ENCODE results near the gene JOSD2. TPM values are rescaled to one million over a fixed set of nuclear protein-coding genes. Genes with fewer than 3 reads are reported as not detected.

The JOSD2 gene
- total RNA-seq, 2 donors from 2014 or later, result 29.4 to 31.7 TPM

DNA sequence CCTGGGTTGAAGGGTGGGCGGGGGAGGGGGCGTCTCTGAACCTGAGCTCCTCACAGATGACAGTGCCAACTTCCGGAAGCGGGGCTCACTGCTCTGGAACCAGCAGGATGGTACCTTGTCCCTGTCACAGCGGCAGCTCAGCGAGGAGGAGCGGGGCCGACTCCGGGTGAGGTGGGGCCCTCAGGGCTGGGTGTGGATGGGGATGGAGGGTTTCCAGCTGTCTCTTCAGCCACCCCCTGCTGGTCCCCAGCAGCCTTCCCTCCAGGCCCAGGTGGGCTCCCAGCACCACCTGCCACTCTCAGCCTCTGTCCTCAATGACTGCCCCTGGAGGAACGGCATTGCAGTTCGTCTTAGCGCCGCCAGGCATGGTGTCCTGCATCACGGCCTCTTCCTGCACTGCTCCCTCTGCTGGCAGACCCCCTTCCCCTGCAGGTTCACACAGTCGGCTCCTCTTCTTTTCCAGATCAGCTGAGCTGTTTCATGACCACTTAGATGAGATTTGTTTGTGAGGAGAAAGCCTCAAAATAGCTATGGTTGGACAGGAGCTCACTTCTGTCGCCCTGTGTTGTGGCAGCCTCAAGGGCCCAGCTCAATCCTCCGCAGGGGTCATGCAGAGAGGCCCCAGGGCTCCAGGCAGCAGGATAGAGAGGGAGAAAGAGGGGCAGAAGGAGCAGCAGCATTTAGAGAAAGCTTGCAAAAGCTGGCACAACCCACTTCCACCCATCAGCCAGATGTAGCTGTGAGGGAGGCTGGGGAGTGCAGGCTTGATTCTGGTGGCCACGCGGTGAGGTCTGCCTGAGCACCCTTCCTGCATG lies 31.9 kb downstream of the JOSD2 start:
- intact Hi-C loops (cut with DNase I), result no loop called here
- 77% methylated on average over 19 of the region's 19 CpGs for WGBS
- Histone ChIP-seq H3K4me3 (no peak overlapping the region), H3K9me3 (no peaks in the 10 kb centered on the region), H3K4me1 (replicated peaks) (peaks cover 4% of the 10 kb centered on the region), H3K36me3 (peaks cover 0 to 16% of the 10 kb centered on the region in 2 donors), H3K27me3 (replicated peaks; ENCODE audit: insufficient read depth) (no peaks in the 10 kb centered on the region), H3K27ac (no peak overlapping the region)
- TF ChIP-seq POLR2A (IDR thresholded peaks at IDR 0.05), result no peak
- TF ChIP-seq, protein P1, sequence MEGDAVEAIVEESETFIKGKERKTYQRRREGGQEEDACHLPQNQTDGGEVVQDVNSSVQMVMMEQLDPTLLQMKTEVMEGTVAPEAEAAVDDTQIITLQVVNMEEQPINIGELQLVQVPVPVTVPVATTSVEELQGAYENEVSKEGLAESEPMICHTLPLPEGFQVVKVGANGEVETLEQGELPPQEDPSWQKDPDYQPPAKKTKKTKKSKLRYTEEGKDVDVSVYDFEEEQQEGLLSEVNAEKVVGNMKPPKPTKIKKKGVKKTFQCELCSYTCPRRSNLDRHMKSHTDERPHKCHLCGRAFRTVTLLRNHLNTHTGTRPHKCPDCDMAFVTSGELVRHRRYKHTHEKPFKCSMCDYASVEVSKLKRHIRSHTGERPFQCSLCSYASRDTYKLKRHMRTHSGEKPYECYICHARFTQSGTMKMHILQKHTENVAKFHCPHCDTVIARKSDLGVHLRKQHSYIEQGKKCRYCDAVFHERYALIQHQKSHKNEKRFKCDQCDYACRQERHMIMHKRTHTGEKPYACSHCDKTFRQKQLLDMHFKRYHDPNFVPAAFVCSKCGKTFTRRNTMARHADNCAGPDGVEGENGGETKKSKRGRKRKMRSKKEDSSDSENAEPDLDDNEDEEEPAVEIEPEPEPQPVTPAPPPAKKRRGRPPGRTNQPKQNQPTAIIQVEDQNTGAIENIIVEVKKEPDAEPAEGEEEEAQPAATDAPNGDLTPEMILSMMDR (IDR thresholded peaks at IDR 0.05), result no peak
- no peak for TF ChIP-seq POLR2AphosphoS5 (IDR thresholded peaks at IDR 0.05)
- no peak for DNase-seq (ENCODE audit: low spot score)

DNA sequence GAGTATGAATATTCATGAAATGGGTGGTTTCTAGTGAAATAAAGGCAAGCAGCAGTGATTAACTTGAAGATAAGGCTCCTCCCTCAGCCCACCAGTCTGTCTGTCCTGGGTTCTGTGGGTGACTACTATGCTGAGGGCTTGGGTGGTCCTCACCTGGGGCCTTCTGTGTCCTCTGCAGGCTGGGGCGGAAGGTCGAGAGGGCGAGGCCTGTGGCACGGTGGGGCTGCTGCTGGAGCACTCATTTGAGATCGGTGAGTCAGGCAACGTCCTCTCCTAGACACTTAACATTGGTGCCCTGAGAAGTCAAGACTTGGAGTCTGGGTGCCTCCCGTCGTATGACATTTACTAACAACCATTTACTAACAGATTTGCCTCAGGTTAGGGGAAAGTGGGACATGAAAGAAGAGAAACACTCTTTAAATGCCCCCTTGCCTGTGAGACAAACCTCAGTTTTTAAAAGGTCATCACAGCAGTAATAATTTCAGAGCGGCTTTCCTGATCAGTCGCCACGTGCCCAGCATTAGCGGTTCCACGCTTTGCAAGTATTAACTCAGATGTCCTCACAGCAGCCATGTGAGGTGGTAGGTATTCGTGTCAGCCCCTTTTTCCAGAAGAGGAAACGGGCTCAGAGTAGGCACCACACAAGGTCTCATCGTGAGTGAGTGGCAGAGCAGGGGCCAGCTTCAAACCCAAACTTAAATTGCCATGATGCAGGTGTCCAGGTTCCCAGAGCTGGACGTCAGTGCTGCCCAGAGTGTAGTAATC lies 33.1 kb downstream of the JOSD2 start:
- intact Hi-C loops (cut with DNase I), result no loop called here
- Histone ChIP-seq H3K4me3 (no peak overlapping the region), H3K36me3 (peaks cover 0 to 16% of the 10 kb centered on the region in 2 donors), H3K4me1 (replicated peaks) (peaks cover 4% of the 10 kb centered on the region), H3K27ac (no peak overlapping the region), H3K9me3 (no peaks in the 10 kb centered on the region), H3K27me3 (replicated peaks; ENCODE audit: insufficient read depth) (no peaks in the 10 kb centered on the region)
- TF ChIP-seq, protein P1 (IDR thresholded peaks at IDR 0.05), result no peak
- TF ChIP-seq POLR2A (IDR thresholded peaks at IDR 0.05) (no peak), POLR2AphosphoS5 (IDR thresholded peaks at IDR 0.05) (no peak)
- no peak for DNase-seq (ENCODE audit: low spot score)
- WGBS, result 92% methylated on average over 17 of the region's 17 CpGs

DNA sequence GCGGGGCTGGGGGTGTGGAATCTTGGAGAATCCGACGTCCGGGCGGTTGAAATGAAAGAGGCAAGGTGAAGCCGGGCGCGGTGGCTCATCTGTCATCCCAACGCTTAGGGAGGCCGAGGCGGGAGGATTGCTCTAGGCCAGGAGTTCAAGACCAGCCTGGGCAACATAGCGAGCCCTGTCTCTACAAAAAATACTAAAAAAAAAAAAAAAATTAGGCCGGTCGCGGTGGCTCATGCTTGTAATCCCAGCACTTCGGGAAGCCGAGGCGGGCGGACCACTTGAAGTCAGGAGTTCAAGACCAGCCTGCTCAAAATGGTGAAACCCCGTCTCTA lies 34.1 kb downstream of the JOSD2 start:
- intact Hi-C loops (cut with DNase I), result no loop called here
- Histone ChIP-seq H3K9me3 (no peaks in the 10 kb centered on the region), H3K4me1 (replicated peaks) (peaks cover 4% of the 10 kb centered on the region), H3K36me3 (peaks cover 0 to 16% of the 10 kb centered on the region in 2 donors), H3K27ac (peak overlapping the region; percentile 72 to 75), H3K4me3 (peak overlapping the region; percentile 89 to 91), H3K27me3 (replicated peaks; ENCODE audit: insufficient read depth) (no peaks in the 10 kb centered on the region)
- TF ChIP-seq, protein P1 (IDR thresholded peaks at IDR 0.05), result no peak
- no peak for TF ChIP-seq POLR2A (IDR thresholded peaks at IDR 0.05)
- TF ChIP-seq POLR2AphosphoS5 (IDR thresholded peaks at IDR 0.05), result no peak
- WGBS, result 12% methylated on average over 20 of the region's 20 CpGs
- no peak for DNase-seq (ENCODE audit: low spot score)

- intact Hi-C loops (cut with DNase I), result no loop called here
- Histone ChIP-seq H3K4me3 (peak within 1 kb of the TSS; percentile 89 to 91), H3K4me1 (replicated peaks) (peaks cover 4% of the 10 kb centered on the region), H3K36me3 (peaks cover 0 to 16% of the 10 kb centered on the region in 2 donors), H3K27me3 (replicated peaks; ENCODE audit: insufficient read depth) (no peaks in the 10 kb centered on the region), H3K9me3 (no peaks in the 10 kb centered on the region), H3K27ac (peak within 1 kb of the TSS; percentile 72 to 75)
- DNase-seq (ENCODE audit: low spot score), result peak; percentile 83
- 2% methylated on average over 42 of the region's 58 CpGs for WGBS
- TF ChIP-seq, protein P1 (IDR thresholded peaks at IDR 0.05), result peak in 1 of 4 experiments; percentile 26
- TF ChIP-seq POLR2AphosphoS5 (IDR thresholded peaks at IDR 0.05), result peak; percentile 98
- peak; percentile 47 for TF ChIP-seq POLR2A (IDR thresholded peaks at IDR 0.05)
These were observed 34.6 kb downstream of the JOSD2 start, which contains the start of the genes EMC10 and GARIN5A for GRCh38 chr19:50476224-50476906. EMC10 (plus strand) TSS chr19:50476507; CDS start chr19:50476545, 38 bp downstream. GARIN5A (minus strand) TSS chr19:50476848; CDS start chr19:50476388, 460 bp downstream.
